ENCODE measurements around the gene SIMC1.

- no peak for TF ChIP-seq POLR2A (IDR thresholded peaks at IDR 0.05; ENCODE audit: borderline replicate concordance, extremely low read depth, insufficient read depth, insufficient read length)
- TF ChIP-seq, protein P1, sequence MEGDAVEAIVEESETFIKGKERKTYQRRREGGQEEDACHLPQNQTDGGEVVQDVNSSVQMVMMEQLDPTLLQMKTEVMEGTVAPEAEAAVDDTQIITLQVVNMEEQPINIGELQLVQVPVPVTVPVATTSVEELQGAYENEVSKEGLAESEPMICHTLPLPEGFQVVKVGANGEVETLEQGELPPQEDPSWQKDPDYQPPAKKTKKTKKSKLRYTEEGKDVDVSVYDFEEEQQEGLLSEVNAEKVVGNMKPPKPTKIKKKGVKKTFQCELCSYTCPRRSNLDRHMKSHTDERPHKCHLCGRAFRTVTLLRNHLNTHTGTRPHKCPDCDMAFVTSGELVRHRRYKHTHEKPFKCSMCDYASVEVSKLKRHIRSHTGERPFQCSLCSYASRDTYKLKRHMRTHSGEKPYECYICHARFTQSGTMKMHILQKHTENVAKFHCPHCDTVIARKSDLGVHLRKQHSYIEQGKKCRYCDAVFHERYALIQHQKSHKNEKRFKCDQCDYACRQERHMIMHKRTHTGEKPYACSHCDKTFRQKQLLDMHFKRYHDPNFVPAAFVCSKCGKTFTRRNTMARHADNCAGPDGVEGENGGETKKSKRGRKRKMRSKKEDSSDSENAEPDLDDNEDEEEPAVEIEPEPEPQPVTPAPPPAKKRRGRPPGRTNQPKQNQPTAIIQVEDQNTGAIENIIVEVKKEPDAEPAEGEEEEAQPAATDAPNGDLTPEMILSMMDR (IDR thresholded peaks at IDR 0.05 in 2 of 3, conservative IDR thresholded peaks at IDR 0.05 in 1 of 3; ENCODE audit: borderline replicate concordance in 1 of 3, insufficient read depth in 1 of 3, low read depth in 2 of 3, low read length in 2 of 3) = no peak
- TF ChIP-seq EZH2phosphoT487 (IDR thresholded peaks at IDR 0.05; ENCODE audit: borderline replicate concordance) = no peak
- no peak for TF ChIP-seq ATF3 (IDR thresholded peaks at IDR 0.05)
These were observed 141.7 kb downstream of the SIMC1 start for GRCh38 chr5:176379881-176380280.
